Skeletal muscle tissue (tissue), 4 donors: ENCODE data around the gene TMEM164. TPM values are rescaled to one million over a fixed set of nuclear protein-coding genes. Genes with fewer than 3 reads are reported as not detected.
"Not testable (repeated sequence)": the region's sequence is repeated elsewhere in the genome, so short reads cannot be mapped to it uniquely, and the experiment has no call there.

Experiments used
- H3K27ac ChIP-seq: one replicate; pipeline ENCODE4 v1.7.0; 2013; ENCODE audit warnings: mild to moderate bottlenecking, low read depth, low read length, inconsistent platforms
- H3K27me3 ChIP-seq, 3 donors: one replicate each; pipeline ENCODE4 v1.7.0; 2013; ENCODE audit warnings: low read length in 3 of 3; ENCODE audit not compliant: control insufficient read depth in 3 of 3, insufficient read depth in 3 of 3
- H3K36me3 ChIP-seq, 3 donors: one replicate each; pipeline ENCODE4 v1.7.0; 2013; ENCODE audit warnings: low read length in 3 of 3; ENCODE audit not compliant: control insufficient read depth in 3 of 3, insufficient read depth in 3 of 3
- H3K4me1 ChIP-seq, 3 donors: one replicate each; pipeline ENCODE4 v1.7.0; 2013; ENCODE audit warnings: low read length in 3 of 3, mild to moderate bottlenecking in 3 of 3; ENCODE audit not compliant: control insufficient read depth in 3 of 3, insufficient read depth in 3 of 3
- H3K4me3 ChIP-seq, 3 donors: one replicate each; pipeline ENCODE4 v1.7.0; 2013; ENCODE audit warnings: low read length in 3 of 3
- H3K9ac ChIP-seq, 3 donors: one replicate each; pipeline ENCODE4 v1.7.0; 2013; ENCODE audit warnings: low read length in 3 of 3, mild to moderate bottlenecking in 3 of 3, moderate library complexity in 2 of 3, low read depth in 1 of 3
- H3K9me3 ChIP-seq, 3 donors: one replicate each; pipeline ENCODE4 v1.7.0; 2013; ENCODE audit warnings: low read length in 3 of 3; ENCODE audit not compliant: control insufficient read depth in 3 of 3
- total RNA-seq: library from RNA; depleted of rRNA; stranded (reverse); fragments of >200 nt; gene quantifications from one replicate; pipeline ENCODE4 v1.2.3, GENCODE V29; 2014
- donor health status: Osteomylitis.

Gene TMEM164
- total RNA-seq, 1 donor from 2014 or later: 15.1 TPM

DNA sequence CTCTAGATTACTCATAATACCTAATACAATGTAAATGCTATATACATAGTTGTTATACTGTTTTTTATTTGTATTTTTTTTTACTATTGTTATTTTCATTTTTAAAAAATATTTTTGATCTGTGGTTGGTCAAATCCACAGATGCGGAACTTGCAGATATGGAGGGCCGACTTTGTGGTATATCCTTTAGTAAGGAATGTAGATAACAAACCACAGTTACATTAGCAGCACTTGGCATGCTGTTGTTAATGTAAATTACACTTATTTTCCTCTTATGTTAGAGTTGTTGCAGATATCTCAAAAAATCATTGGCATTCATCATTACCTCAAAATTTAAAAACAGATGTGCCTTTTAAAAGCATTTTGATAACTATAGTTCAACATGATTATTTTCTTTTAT, 151.0 kb downstream of the TMEM164 start:
- no peak overlapping the region for H3K9ac ChIP-seq
- H3K4me3 ChIP-seq: no peak overlapping the region
- no peaks in the 10 kb centered on the region for H3K9me3 ChIP-seq
- peaks cover 0 to 1% (median 0%) of the 10 kb centered on the region in 3 donors for H3K4me1 ChIP-seq
- peaks cover 0 to 4% (median 0%) of the 10 kb centered on the region in 3 donors for H3K27me3 ChIP-seq
- peaks cover 0 to 4% (median 0%) of the 10 kb centered on the region in 3 donors for H3K36me3 ChIP-seq
- H3K27ac ChIP-seq: no peak overlapping the region

DNA sequence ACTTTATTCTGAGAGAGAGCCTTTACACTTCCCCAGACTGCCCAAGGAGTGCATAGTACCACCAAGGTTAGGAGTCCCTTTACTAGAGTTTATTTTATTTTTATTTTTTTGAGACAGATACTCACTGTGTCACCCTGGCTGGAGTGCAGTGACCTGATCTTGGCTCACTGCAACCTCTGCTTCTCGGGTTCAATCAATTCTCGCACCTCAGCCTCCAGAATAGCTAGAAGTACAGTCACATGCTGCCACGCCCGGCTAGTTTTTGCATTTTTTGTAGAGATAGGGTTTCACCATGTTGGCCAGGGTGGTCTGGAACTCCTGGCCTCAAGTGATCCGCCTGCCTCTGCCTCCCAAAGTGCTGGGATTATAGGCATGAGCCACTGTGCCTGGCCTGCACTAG, 151.4 kb downstream of the TMEM164 start:
- not testable (repeated sequence) for H3K9me3 ChIP-seq, H3K36me3 ChIP-seq, H3K27ac ChIP-seq, H3K4me1 ChIP-seq, H3K4me3 ChIP-seq, H3K27me3 ChIP-seq, H3K9ac ChIP-seq

DNA sequence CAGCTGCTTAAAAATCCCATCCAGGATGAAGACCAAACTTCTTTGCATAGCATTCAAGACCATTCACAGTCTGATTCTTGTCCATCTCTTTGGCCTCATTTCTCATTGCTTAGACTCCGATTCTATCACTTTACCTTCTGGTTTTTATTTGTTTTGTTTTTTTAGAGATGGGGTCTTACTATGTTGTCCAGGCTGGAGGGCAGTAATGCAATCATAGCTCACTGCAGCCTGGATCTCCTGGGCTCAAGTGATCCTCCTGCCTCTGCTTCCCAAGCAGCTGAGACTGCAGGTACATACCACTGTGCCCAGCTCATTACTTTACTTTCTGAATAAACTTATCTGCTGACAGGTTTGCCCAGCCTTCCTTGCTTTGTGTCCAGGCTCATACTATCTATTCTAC, 152.8 kb downstream of the TMEM164 start:
- Histone ChIP-seq H3K9me3 (no peaks in the 10 kb centered on the region), H3K9ac (no peak overlapping the region), H3K27me3 (no peaks in the 10 kb centered on the region), H3K4me1 (peaks cover 0 to 6% (median 2%) of the 10 kb centered on the region in 3 donors), H3K4me3 (no peak overlapping the region), H3K27ac (no peak overlapping the region), H3K36me3 (no peaks in the 10 kb centered on the region)

DNA sequence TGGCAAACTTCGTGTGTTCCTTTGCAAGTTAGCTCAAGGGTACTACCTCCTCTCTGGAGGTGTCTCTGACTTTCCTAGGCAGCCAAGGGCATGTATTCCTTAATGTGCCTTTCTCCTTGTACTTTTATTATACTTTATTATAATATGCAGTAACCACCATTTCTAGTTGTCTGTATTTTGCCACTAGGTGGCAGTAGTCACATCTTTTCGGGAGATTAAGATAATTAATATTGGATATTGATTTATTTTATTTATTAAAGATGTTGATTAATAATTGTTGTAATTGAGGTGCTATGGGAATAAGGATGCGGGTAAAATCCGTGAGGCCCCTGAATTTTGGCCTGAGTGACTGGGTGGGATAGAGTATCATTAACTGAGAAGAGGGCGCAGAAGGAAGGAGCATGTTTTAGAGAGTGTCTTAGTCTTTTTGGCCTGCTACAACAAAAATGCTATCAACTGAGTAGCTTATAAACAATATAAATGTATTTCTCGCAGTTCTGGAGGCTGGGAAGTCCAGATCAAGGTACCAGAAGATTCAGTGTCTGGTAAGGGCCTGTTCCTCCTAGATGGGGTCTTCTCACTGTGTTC, 153.3 kb downstream of the TMEM164 start:
- Histone ChIP-seq H3K9me3 (no peaks in the 10 kb centered on the region), H3K27ac (no peak overlapping the region), H3K36me3 (no peaks in the 10 kb centered on the region), H3K4me3 (no peak overlapping the region), H3K4me1 (peaks cover 0 to 11% (median 7%) of the 10 kb centered on the region in 3 donors), H3K9ac (no peak overlapping the region), H3K27me3 (no peaks in the 10 kb centered on the region)

DNA sequence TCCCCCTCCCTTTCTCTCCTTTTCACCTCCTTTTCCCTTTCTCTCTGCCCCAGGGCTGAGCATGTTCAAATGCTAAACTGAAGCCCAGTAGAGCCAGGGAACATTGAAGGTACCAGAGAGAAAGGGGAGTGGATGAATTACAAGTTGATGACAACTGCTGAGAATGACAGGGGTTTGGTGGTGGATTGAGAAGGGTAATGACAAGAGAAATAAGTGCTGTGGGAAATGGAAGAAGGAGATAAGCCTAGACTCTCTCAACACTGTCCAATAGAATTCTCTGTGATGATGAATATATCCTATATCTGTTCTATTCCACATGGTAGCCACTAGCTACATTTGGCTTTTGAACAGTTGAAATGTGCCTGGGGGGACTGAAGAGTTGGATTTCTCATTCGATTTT, 154.5 kb downstream of the TMEM164 start:
- Histone ChIP-seq H3K4me1 (peaks cover 0 to 11% (median 10%) of the 10 kb centered on the region in 3 donors), H3K36me3 (no peaks in the 10 kb centered on the region), H3K4me3 (no peak overlapping the region), H3K27me3 (no peaks in the 10 kb centered on the region), H3K9me3 (no peaks in the 10 kb centered on the region), H3K27ac (no peak overlapping the region), H3K9ac (no peak overlapping the region)

DNA sequence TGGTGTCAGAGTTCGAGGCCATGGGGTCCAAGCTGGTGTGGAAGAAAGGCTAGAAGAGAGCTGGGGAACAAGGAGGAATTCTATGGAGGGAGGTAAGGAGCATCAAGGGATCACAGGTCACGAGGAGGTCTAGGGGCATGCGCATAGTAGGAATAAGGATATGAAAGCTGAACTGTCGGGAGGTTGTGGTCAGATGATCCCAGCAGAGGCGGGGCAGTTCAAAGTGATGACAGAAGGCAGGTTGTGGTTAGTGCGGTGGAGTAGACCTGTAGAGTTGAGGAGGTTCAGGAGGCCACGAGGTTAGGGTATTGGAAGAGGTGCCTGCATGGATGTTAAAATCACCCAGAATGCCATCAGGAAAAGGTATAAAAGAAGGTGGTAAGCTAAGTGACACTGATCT, 156.3 kb downstream of the TMEM164 start:
- Histone ChIP-seq H3K4me3 (no peak overlapping the region), H3K27ac (no peak overlapping the region), H3K4me1 (peaks cover 0 to 11% (median 10%) of the 10 kb centered on the region in 3 donors), H3K9me3 (no peaks in the 10 kb centered on the region), H3K9ac (no peak overlapping the region), H3K27me3 (no peaks in the 10 kb centered on the region), H3K36me3 (no peaks in the 10 kb centered on the region)

DNA sequence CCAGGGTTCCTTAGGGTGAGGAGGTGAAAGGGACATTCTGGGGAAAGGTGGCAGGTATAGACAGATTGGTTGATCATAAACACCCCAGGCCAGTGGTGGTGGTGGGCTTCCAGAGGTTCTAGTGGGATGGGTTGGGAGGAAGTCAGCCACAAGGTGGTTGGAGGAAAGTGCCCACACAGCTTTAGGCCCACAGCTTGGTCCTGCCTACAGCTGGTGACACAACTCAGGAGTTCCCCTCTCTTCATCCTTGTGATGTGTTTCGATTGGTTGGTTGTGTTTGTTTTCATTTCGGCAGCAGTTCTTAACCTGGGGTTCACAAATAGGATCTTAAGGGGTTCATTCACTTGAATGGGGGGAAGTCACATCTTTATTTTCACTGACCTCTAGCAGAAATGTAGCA, 157.0 kb downstream of the TMEM164 start:
- no peak overlapping the region for H3K9ac ChIP-seq
- H3K4me1 ChIP-seq: peaks cover 0 to 11% (median 10%) of the 10 kb centered on the region in 3 donors
- H3K36me3 ChIP-seq: no peaks in the 10 kb centered on the region
- no peak overlapping the region for H3K27ac ChIP-seq
- H3K27me3 ChIP-seq: no peaks in the 10 kb centered on the region
- H3K4me3 ChIP-seq: no peak overlapping the region
- no peaks in the 10 kb centered on the region for H3K9me3 ChIP-seq

DNA sequence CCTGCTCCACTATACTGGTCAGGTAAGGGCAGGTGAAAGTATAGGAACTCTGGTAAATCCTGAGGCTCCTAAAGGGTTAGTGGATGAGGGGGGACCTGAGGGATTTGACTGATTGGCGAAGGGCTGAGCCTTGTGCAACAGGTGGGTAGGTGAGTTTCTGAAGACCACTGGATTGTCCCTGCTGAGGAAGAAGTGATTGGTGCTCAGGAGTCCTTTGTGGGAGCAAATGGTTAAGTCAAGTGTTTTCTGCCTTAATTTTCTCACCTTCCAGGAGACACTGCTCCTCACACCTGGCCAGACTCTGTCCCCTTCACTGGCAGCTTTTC, 158.4 kb downstream of the TMEM164 start:
- Histone ChIP-seq H3K9ac (no peak overlapping the region), H3K9me3 (no peaks in the 10 kb centered on the region), H3K27me3 (no peaks in the 10 kb centered on the region), H3K36me3 (no peaks in the 10 kb centered on the region), H3K4me3 (no peak overlapping the region), H3K4me1 (peaks cover 0 to 11% (median 10%) of the 10 kb centered on the region in 3 donors), H3K27ac (no peak overlapping the region)

DNA sequence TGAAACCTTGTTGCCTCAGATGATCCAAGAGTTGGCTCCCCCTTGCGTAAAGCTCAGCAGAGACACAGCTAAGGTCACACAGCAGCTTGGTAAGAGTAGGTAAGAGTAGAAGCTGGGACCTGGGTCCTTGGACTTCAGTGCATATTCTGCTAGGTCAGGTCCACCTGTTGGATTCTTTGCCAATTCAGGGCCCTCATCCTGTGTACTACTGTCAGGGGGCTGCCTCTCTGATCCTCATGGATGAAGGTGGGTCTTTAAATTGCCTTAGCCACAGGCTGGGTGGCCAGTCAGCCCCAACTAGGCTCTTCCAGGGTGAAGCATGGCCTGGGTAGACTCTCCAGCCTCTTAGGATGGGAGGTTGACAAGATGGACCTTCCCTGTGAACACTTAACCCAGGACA, 159.2 kb downstream of the TMEM164 start:
- Histone ChIP-seq H3K27ac (no peak overlapping the region), H3K9ac (no peak overlapping the region), H3K36me3 (no peaks in the 10 kb centered on the region), H3K9me3 (no peaks in the 10 kb centered on the region), H3K27me3 (no peaks in the 10 kb centered on the region), H3K4me1 (peaks cover 0 to 11% (median 10%) of the 10 kb centered on the region in 3 donors), H3K4me3 (no peak overlapping the region)

DNA sequence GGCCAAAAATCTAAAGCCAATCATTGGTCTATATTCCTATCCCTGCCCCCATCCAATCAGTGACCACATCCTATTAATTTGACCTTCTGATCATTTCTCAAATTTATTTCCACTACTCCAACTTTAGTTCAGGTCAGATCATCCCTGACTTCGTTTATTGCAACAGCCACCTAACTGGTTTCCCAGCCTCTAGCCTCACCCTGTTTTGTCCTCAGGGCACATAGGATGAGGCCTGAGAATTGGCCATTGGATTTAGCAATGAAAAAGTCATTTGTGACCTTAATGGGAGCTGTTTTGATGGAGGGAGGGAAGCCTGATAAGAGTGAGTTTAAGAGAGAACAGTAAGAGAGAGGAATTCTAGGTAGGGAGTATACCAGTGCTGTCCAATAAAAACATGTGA, 160.0 kb downstream of the TMEM164 start:
- no peak overlapping the region for H3K4me3 ChIP-seq
- H3K9me3 ChIP-seq: no peaks in the 10 kb centered on the region
- H3K36me3 ChIP-seq: no peaks in the 10 kb centered on the region
- H3K27me3 ChIP-seq: no peaks in the 10 kb centered on the region
- H3K4me1 ChIP-seq: peaks cover 0 to 11% (median 10%) of the 10 kb centered on the region in 3 donors
- no peak overlapping the region for H3K27ac ChIP-seq
- no peak overlapping the region for H3K9ac ChIP-seq
